Measurements from ENCODE around the gene PPM1L.

DNA sequence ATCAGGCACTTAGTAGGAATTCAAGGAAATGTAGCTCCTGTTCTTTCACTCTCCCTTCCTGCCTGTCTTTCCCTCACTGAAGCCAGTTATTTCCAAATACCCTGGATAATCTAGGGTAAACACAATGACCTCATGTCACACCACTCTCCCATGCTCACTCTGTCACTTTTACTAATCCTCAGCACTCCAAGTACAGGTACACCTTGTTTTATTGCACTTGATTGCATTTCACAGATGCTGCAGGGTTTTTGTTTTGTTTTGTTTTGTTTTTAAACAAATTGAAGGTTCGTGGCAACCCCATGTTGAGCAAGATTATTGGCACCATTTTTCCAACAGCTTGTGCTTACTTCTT is 40.8 kb downstream of the PPM1L start:
- TF ChIP-seq EZH2 (IDR thresholded peaks at IDR 0.05), result no peak
- TF ChIP-seq POLR2AphosphoS5 (IDR thresholded peaks at IDR 0.05; ENCODE audit: low read depth, low read length), result no peak
- no peak for TF ChIP-seq REST (IDR thresholded peaks at IDR 0.05; ENCODE audit: low read depth)
- TF ChIP-seq, protein P1, sequence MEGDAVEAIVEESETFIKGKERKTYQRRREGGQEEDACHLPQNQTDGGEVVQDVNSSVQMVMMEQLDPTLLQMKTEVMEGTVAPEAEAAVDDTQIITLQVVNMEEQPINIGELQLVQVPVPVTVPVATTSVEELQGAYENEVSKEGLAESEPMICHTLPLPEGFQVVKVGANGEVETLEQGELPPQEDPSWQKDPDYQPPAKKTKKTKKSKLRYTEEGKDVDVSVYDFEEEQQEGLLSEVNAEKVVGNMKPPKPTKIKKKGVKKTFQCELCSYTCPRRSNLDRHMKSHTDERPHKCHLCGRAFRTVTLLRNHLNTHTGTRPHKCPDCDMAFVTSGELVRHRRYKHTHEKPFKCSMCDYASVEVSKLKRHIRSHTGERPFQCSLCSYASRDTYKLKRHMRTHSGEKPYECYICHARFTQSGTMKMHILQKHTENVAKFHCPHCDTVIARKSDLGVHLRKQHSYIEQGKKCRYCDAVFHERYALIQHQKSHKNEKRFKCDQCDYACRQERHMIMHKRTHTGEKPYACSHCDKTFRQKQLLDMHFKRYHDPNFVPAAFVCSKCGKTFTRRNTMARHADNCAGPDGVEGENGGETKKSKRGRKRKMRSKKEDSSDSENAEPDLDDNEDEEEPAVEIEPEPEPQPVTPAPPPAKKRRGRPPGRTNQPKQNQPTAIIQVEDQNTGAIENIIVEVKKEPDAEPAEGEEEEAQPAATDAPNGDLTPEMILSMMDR (IDR thresholded peaks at IDR 0.05 in 2 of 3, conservative IDR thresholded peaks at IDR 0.05 in 1 of 3; ENCODE audit: borderline replicate concordance in 1 of 3, insufficient read depth in 1 of 3, low read depth in 2 of 3, low read length in 2 of 3), result no peak
- no peak for TF ChIP-seq EZH2phosphoT487 (IDR thresholded peaks at IDR 0.05; ENCODE audit: borderline replicate concordance)
- TF ChIP-seq ATF3 (IDR thresholded peaks at IDR 0.05), result no peak
- no peak for TF ChIP-seq RAD21 (IDR thresholded peaks at IDR 0.05; ENCODE audit: low read depth)
- no peak for TF ChIP-seq POLR2A (IDR thresholded peaks at IDR 0.05; ENCODE audit: borderline replicate concordance, extremely low read depth, insufficient read depth, insufficient read length)
- no peak for TF ChIP-seq SP1 (IDR thresholded peaks at IDR 0.05; ENCODE audit: low read depth)
- TF ChIP-seq YY1 (IDR thresholded peaks at IDR 0.05; ENCODE audit: extremely low read depth, insufficient replicate concordance, low read depth, low read length), result no peak
- no peak for TF ChIP-seq SIN3A (IDR thresholded peaks at IDR 0.05; ENCODE audit: low read depth)

Measured in HCT116 (cell line).